ENCODE results near the gene FOXQ1. TPM values are rescaled to one million over a fixed set of nuclear protein-coding genes. Genes with fewer than 3 reads are reported as not detected.

The FOXQ1 gene
- total RNA-seq: 1 to 10 TPM in 2 of 4 donors, under 1 TPM in 2; 0.45 to 5.5 (median 1.7) TPM

- WGBS, 2 donors: 0 to 1% methylated on average over 19 to 33 of the region's 75 CpGs
- Histone ChIP-seq H3K27ac (peak within 1 kb of the TSS; percentile 68 to 85 (median 80)), H3K36me3 (no peaks in the 10 kb centered on the region), H3K9me3 (no peaks in the 10 kb centered on the region), H3K4me1 (peaks cover 4 to 27% of the 10 kb centered on the region in 2 donors), H3K4me3 (replicated peaks in 1 of 3) (peak within 1 kb of the TSS; percentile 17 to 36 (median 24)), H3K27me3 (no peaks in the 10 kb centered on the region)
- peak in 1 of 6 experiments; percentile 18 for TF ChIP-seq CTCF (IDR thresholded peaks at IDR 0.05)
- TF ChIP-seq POLR2A (IDR thresholded peaks at IDR 0.05): peak; percentile 92
- intact Hi-C loops (cut with DNase I): no loop called here
- peak; percentile 87 to 93 for DNase-seq
Observed at GRCh38 chr6:1311400-1312202, at the start of gene FOXQ1. TSS of gene FOXQ1 (plus strand) at chr6:1312098. CDS start at chr6:1312705, 607 bp downstream.

GRCh38 chr6:1262704-1263038 is 49.2 kb upstream of the FOXQ1 start:
- 86 to 88% methylated on average over 4 to 6 of the region's 6 CpGs for WGBS, 2 donors
- no peak overlapping the region for H3K4me3 ChIP-seq (replicated peaks in 1 of 3)
- no peaks in the 10 kb centered on the region for H3K4me1 ChIP-seq
- no peaks in the 10 kb centered on the region for H3K36me3 ChIP-seq
- no peaks in the 10 kb centered on the region for H3K9me3 ChIP-seq
- intact Hi-C loops (cut with DNase I): no loop called here
- no peaks in the 10 kb centered on the region for H3K27me3 ChIP-seq
- no peak for DNase-seq
- TF ChIP-seq POLR2A (IDR thresholded peaks at IDR 0.05): no peak
- no peak for TF ChIP-seq CTCF (IDR thresholded peaks at IDR 0.05)
- no peak overlapping the region for H3K27ac ChIP-seq

GRCh38 chr6:1263039-1263849 is 48.7 kb upstream of the FOXQ1 start:
- Histone ChIP-seq H3K36me3 (no peaks in the 10 kb centered on the region), H3K9me3 (no peaks in the 10 kb centered on the region), H3K4me1 (no peaks in the 10 kb centered on the region), H3K27me3 (no peaks in the 10 kb centered on the region), H3K4me3 (replicated peaks in 1 of 3) (no peak overlapping the region), H3K27ac (no peak overlapping the region)
- DNase-seq: no peak
- TF ChIP-seq CTCF (IDR thresholded peaks at IDR 0.05) (no peak), POLR2A (IDR thresholded peaks at IDR 0.05) (no peak)
- 90 to 96% methylated on average over 10 to 12 of the region's 12 CpGs for WGBS, 2 donors
- intact Hi-C loops (cut with DNase I): no loop called here

- Histone ChIP-seq H3K4me3 (replicated peaks in 1 of 3) (no peak overlapping the region), H3K27ac (no peak overlapping the region), H3K4me1 (no peaks in the 10 kb centered on the region), H3K36me3 (no peaks in the 10 kb centered on the region), H3K9me3 (no peaks in the 10 kb centered on the region), H3K27me3 (no peaks in the 10 kb centered on the region)
- intact Hi-C loops (cut with DNase I): no loop called here
- DNase-seq: no peak
- WGBS, 2 donors: 71 to 80% methylated on average over 10 of the region's 10 CpGs
- TF ChIP-seq POLR2A (IDR thresholded peaks at IDR 0.05) (no peak), CTCF (IDR thresholded peaks at IDR 0.05) (no peak)
Observed at GRCh38 chr6:1263850-1264377, 48.0 kb upstream of the FOXQ1 start.
